SU-DHL-6 (cell line): Measurements from ENCODE around the gene ZNF70.

Experiments
- EZH2phosphoT487 ChIP-seq: fragments of 200-600 bp; sonication (generic), shearing (Covaris generic); conservative IDR thresholded peaks from 2 replicates; pipeline ENCODE4 v1.6.1; 2018; ENCODE audit warnings: mild to moderate bottlenecking, antibody characterized with exemption, low read length, moderate library complexity, mixed read lengths
- TF ChIP-seq, protein P1 (sequence below): fragments of 200-600 bp; sonication (generic); IDR thresholded peaks from one replicate; pipeline ENCODE4 v1.5.1; 2017; ENCODE audit warnings: antibody characterized with exemption, mild to moderate bottlenecking, low read length, moderate library complexity; ENCODE audit not compliant: insufficient read depth, poor library complexity, severe bottlenecking

DNA sequence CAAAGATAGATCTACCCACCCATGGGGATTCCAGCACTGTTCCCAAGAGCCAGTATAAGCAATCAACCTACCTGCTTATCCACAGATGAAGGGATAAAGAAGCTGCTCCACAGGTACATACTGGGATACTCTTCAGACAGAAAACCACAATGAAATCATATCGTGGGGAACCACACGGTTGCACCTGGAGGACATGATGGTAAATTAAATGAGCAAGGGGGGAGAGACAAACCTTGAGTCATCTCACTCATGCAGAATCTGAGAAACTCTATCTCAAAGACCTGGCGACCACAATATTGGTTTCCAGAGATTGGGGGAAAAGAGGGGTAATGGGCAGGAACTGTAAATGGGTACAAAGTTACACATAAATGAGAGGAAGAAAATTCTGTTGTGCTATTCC is 45.6 kb downstream of the ZNF70 start:
- TF ChIP-seq, protein P1, sequence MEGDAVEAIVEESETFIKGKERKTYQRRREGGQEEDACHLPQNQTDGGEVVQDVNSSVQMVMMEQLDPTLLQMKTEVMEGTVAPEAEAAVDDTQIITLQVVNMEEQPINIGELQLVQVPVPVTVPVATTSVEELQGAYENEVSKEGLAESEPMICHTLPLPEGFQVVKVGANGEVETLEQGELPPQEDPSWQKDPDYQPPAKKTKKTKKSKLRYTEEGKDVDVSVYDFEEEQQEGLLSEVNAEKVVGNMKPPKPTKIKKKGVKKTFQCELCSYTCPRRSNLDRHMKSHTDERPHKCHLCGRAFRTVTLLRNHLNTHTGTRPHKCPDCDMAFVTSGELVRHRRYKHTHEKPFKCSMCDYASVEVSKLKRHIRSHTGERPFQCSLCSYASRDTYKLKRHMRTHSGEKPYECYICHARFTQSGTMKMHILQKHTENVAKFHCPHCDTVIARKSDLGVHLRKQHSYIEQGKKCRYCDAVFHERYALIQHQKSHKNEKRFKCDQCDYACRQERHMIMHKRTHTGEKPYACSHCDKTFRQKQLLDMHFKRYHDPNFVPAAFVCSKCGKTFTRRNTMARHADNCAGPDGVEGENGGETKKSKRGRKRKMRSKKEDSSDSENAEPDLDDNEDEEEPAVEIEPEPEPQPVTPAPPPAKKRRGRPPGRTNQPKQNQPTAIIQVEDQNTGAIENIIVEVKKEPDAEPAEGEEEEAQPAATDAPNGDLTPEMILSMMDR, result no peak
- no peak for TF ChIP-seq EZH2phosphoT487
